ENCODE results near the gene TCF4.

GRCh38 chr18:55214969-55215368 is 373.0 kb downstream of the TCF4 start:
- TF ChIP-seq CTCF (conservative IDR thresholded peaks at IDR 0.05; ENCODE audit: low read length), result no peak
- no peak for TF ChIP-seq EZH2phosphoT487 (IDR thresholded peaks at IDR 0.05; ENCODE audit: borderline replicate concordance, low read depth, low read length)

Measured in OCI-LY7 (cell line).